Activated naive CD8-positive, alpha-beta T cell treated with anti-CD3 and anti-CD28 coated beads for 36 hours (primary cell): ENCODE measurements around the gene RARB. TPM values are rescaled to one million over a fixed set of nuclear protein-coding genes. Genes with fewer than 3 reads are reported as not detected.

Experiments used
- DNase-seq: peaks from one replicate; pipeline ENCODE4 v3.0.0; 2021
- H3K27ac Mint-ChIP-seq: one replicate; pipeline ENCODE4 v1.8.0; 2022; ENCODE audit warnings: mild to moderate bottlenecking, moderate library complexity, mixed read lengths
- H3K27me3 Mint-ChIP-seq: one replicate; pipeline ENCODE4 v1.8.0; 2022; ENCODE audit warnings: mild to moderate bottlenecking, mixed read lengths
- H3K36me3 Mint-ChIP-seq: one replicate; pipeline ENCODE4 v1.8.0; 2021; ENCODE audit warnings: mild to moderate bottlenecking, mixed read lengths
- H3K4me1 Mint-ChIP-seq: one replicate; pipeline ENCODE4 v1.8.0; 2021; ENCODE audit warnings: mixed read lengths
- H3K4me3 Mint-ChIP-seq: one replicate; pipeline ENCODE4 v1.8.0; 2022; ENCODE audit warnings: mild to moderate bottlenecking, moderate library complexity, mixed read lengths
- H3K9me3 Mint-ChIP-seq: one replicate; pipeline ENCODE4 v1.8.0; 2022; ENCODE audit warnings: mixed read lengths
- total RNA-seq, 2 experiments: library from RNA; stranded (reverse); gene quantifications; one replicate each; pipeline ENCODE4 v1.2.3, GENCODE V29; 2021

The RARB gene
- total RNA-seq, 2 experiments from 2014 or later = not detected

GRCh38 chr3:25603703-25604102 is 175.6 kb downstream of the RARB start:
- Mint-ChIP-seq H3K27ac (peak overlapping the region; percentile 44), H3K36me3 (peaks cover 19% of the 10 kb centered on the region), H3K27me3 (no peaks in the 10 kb centered on the region), H3K4me3 (no peak overlapping the region), H3K9me3 (no peaks in the 10 kb centered on the region), H3K4me1 (peaks cover 11% of the 10 kb centered on the region)
- DNase-seq = no peak

GRCh38 chr3:25604107-25604805 is 176.2 kb downstream of the RARB start:
- H3K27ac Mint-ChIP-seq = no peak overlapping the region
- peaks cover 19% of the 10 kb centered on the region for H3K36me3 Mint-ChIP-seq
- H3K4me3 Mint-ChIP-seq = no peak overlapping the region

GRCh38 chr3:25610167-25610566 is 182.1 kb downstream of the RARB start:
- Mint-ChIP-seq H3K9me3 (no peaks in the 10 kb centered on the region), H3K36me3 (peaks cover 7% of the 10 kb centered on the region), H3K4me1 (peaks cover 3% of the 10 kb centered on the region), H3K4me3 (no peak overlapping the region), H3K27ac (peak overlapping the region; percentile 49), H3K27me3 (no peaks in the 10 kb centered on the region)
- DNase-seq = no peak

More at GRCh38 chr3:25604107-25604805, 176.2 kb downstream of the RARB start:
- Mint-ChIP-seq H3K4me1 (peaks cover 9% of the 10 kb centered on the region), H3K27me3 (no peaks in the 10 kb centered on the region), H3K9me3 (no peaks in the 10 kb centered on the region)
- no peak for DNase-seq

- Mint-ChIP-seq H3K27ac (peak overlapping the region; percentile 49), H3K4me1 (peaks cover 3% of the 10 kb centered on the region), H3K27me3 (no peaks in the 10 kb centered on the region), H3K9me3 (no peaks in the 10 kb centered on the region), H3K4me3 (no peak overlapping the region), H3K36me3 (peaks cover 5% of the 10 kb centered on the region)
- no peak for DNase-seq
These were observed 182.7 kb downstream of the RARB start for GRCh38 chr3:25610779-25611178.

DNA sequence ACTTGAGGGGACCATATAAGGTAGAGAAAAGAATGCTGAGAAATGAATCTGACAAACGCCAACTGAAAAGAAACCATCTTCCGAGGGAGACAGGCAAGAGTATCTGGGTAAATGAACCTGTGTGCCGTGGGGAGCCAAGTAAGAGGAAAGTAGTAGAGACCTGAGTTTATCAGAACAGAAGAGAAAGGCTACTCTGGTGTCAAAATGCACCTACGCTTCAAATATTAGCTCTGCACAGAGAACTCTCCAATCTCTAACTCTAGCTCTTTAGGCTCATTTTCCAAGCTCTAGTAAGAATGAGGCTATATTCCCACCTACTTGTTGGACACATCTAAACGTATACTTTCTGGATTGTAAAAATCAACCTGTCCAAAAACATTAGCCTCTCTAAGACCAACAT is 183.1 kb downstream of the RARB start:
- no peak for DNase-seq
- no peaks in the 10 kb centered on the region for H3K9me3 Mint-ChIP-seq
- no peaks in the 10 kb centered on the region for H3K27me3 Mint-ChIP-seq
- H3K27ac Mint-ChIP-seq = no peak overlapping the region
- no peak overlapping the region for H3K4me3 Mint-ChIP-seq
- H3K36me3 Mint-ChIP-seq = peaks cover 4% of the 10 kb centered on the region
- peaks cover 3% of the 10 kb centered on the region for H3K4me1 Mint-ChIP-seq

DNA sequence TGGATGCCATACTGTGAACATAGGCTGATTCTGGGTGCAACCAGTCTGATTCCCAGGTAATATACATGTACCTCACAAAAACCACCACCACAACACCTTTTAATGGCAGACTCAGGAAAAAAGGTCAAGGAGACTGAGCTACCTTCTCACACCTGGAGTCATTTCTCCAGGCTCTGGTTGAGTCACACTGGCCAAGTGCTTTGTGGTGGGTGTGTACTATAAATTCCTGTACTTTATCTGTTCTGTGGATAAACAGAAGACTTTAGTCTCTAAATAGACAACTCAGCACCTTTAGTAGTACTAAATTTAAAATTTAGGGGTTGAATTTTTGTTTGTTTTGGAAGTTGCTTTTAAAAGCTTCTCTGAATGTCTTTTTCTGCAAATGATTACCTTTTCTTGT is 190.0 kb downstream of the RARB start:
- Mint-ChIP-seq H3K4me3 (no peak overlapping the region), H3K36me3 (peaks cover 11% of the 10 kb centered on the region), H3K27ac (no peak overlapping the region), H3K9me3 (no peaks in the 10 kb centered on the region), H3K27me3 (no peaks in the 10 kb centered on the region), H3K4me1 (peaks cover 4% of the 10 kb centered on the region)
- DNase-seq = no peak

DNA sequence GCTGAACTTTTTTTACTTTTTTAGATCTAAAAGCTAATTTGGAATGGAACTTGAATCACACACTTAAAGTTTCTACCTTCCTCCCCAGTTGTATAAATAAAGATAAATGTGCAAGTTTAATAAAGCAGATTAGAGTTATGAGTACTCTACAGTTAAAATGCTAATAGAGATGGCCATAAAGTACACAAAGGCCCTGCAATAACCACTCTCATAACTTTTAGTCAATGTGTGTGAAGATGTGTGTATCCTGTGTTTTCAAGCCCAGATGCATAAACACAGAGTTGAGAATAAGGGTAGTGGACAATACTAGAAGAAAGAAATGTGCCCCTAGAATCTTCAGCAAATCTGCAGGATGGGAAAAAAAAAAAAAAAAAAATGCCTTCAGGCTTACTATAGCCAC is 191.3 kb downstream of the RARB start:
- H3K4me3 Mint-ChIP-seq = no peak overlapping the region
- peaks cover 17% of the 10 kb centered on the region for H3K36me3 Mint-ChIP-seq
- H3K27ac Mint-ChIP-seq = no peak overlapping the region
- peaks cover 2% of the 10 kb centered on the region for H3K4me1 Mint-ChIP-seq
- H3K9me3 Mint-ChIP-seq = no peaks in the 10 kb centered on the region
- DNase-seq = no peak
- H3K27me3 Mint-ChIP-seq = no peaks in the 10 kb centered on the region

GRCh38 chr3:25620493-25620892 is 192.4 kb downstream of the RARB start:
- Mint-ChIP-seq H3K27me3 (no peaks in the 10 kb centered on the region), H3K4me1 (peaks cover 2% of the 10 kb centered on the region), H3K9me3 (no peaks in the 10 kb centered on the region), H3K36me3 (peaks cover 21% of the 10 kb centered on the region), H3K27ac (peak overlapping the region; percentile 38), H3K4me3 (no peak overlapping the region)
- no peak for DNase-seq

DNA sequence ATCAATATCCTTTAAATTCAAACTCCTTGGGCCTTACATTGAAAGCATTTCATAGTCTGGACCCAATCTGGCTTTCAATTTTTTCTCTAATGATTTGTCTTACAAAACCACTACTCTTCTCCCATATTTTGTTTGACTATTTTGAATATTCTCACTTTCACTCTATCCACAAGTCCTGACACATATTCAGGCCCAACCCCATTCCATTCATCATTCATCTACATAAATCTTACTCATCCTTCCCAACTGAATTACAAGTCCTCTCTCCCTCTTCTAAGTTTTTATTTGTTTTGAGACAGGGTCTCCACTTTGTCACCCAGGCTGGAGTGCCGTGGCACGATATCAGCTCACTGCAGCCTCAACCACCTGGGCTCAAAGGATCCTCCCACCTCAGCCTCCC is 193.0 kb downstream of the RARB start:
- H3K4me3 Mint-ChIP-seq = no peak overlapping the region
- peaks cover 2% of the 10 kb centered on the region for H3K4me1 Mint-ChIP-seq
- peaks cover 23% of the 10 kb centered on the region for H3K36me3 Mint-ChIP-seq
- H3K9me3 Mint-ChIP-seq = no peaks in the 10 kb centered on the region
- H3K27me3 Mint-ChIP-seq = no peaks in the 10 kb centered on the region
- DNase-seq = no peak
- H3K27ac Mint-ChIP-seq = peak overlapping the region; percentile 38

DNA sequence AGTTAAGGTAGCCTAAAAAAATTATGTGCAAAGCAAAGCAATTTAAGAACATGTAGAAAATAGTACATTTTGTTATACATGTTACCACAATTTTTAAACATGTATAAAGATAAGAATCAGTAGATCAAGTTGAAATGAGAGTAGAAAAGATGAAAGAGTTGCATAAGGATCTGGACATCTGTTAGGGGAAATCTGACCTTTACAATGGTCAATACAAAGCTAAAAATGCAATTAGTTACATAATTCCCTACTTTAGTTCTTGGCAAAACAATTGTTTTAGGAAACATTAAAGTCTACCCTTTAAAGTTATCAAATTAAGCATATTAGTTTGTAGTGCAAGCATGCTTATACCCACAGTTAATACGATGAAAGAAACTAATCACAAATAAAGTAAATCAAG is 203.9 kb downstream of the RARB start:
- no peak overlapping the region for H3K4me3 Mint-ChIP-seq
- no peaks in the 10 kb centered on the region for H3K27me3 Mint-ChIP-seq
- no peaks in the 10 kb centered on the region for H3K9me3 Mint-ChIP-seq
- no peak overlapping the region for H3K27ac Mint-ChIP-seq
- H3K4me1 Mint-ChIP-seq = peaks cover 13% of the 10 kb centered on the region
- H3K36me3 Mint-ChIP-seq = peaks cover 16% of the 10 kb centered on the region
- no peak for DNase-seq

DNA sequence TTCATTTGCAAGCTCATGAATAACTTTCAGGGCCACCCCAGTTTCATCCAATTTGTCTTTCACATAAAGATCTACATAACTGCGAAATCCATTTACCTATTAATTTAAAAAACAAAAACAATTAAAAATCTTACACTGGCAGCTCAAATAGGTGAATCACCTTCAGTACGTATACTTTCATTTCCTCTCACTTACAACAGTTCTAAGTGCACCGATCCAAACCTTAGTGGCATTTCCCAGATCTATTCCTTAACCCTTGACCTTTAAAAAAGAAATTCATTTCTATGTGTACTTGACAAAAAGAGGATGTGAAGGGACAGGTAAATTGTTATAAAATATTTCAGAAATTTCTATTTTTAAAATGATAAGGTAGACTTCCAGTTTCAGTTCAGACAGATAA is 205.9 kb downstream of the RARB start:
- DNase-seq = no peak
- H3K27me3 Mint-ChIP-seq = no peaks in the 10 kb centered on the region
- H3K36me3 Mint-ChIP-seq = peaks cover 16% of the 10 kb centered on the region
- H3K4me1 Mint-ChIP-seq = peaks cover 19% of the 10 kb centered on the region
- no peak overlapping the region for H3K27ac Mint-ChIP-seq
- H3K4me3 Mint-ChIP-seq = no peak overlapping the region
- no peaks in the 10 kb centered on the region for H3K9me3 Mint-ChIP-seq

DNA sequence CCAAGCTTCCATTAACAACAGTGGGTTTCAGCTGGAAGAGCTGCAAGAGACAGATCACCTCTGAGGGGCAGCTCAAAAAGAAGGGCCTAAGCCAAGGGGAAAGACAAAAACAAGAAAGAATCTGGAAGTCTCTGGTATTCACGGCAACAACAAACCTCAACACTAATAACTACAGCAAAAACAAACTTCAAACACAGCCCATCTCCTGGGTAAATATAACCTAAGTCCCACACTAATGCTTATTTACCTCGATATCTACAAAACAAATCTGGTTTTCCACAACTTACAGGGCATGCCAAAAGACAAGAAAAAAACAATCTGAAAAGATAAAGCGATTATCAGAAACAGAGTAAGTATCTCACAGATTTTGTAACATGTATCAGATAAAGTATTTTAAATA is 207.0 kb downstream of the RARB start:
- Mint-ChIP-seq H3K27ac (no peak overlapping the region), H3K36me3 (peaks cover 12% of the 10 kb centered on the region)

More for the DNA sequence above, 207.0 kb downstream of the RARB start:
- DNase-seq = no peak
- Mint-ChIP-seq H3K27me3 (no peaks in the 10 kb centered on the region), H3K4me1 (peaks cover 19% of the 10 kb centered on the region), H3K4me3 (no peak overlapping the region), H3K9me3 (no peaks in the 10 kb centered on the region)

Other genes starting within 250 kb of the RARB start
- gene TOP2B, start 236.6 kb downstream of the RARB start, total RNA-seq = 100 to 1,000 TPM; 128 to 130 TPM